M059J (cell line): ENCODE results near the gene PARP15. TPM values are rescaled to one million over a fixed set of nuclear protein-coding genes. Genes with fewer than 3 reads are reported as not detected.
"Not testable (repeated sequence)": the region's sequence is repeated elsewhere in the genome, so short reads cannot be mapped to it uniquely, and the experiment has no call there.

Experiments used
- DNase-seq: peaks from one replicate; pipeline ENCODE4 v3.0.0-alpha.2; 2012; ENCODE audit warnings: low read depth
- total RNA-seq: library from RNA; depleted of rRNA; stranded (reverse); fragments of >200 nt; shearing (Covaris generic); gene quantifications from 2 replicates; pipeline ENCODE4 v1.2.3, GENCODE V29; 2014; rRNA removed

Gene PARP15
- total RNA-seq, 1 experiment from 2014 or later: 0.20 TPM

DNA sequence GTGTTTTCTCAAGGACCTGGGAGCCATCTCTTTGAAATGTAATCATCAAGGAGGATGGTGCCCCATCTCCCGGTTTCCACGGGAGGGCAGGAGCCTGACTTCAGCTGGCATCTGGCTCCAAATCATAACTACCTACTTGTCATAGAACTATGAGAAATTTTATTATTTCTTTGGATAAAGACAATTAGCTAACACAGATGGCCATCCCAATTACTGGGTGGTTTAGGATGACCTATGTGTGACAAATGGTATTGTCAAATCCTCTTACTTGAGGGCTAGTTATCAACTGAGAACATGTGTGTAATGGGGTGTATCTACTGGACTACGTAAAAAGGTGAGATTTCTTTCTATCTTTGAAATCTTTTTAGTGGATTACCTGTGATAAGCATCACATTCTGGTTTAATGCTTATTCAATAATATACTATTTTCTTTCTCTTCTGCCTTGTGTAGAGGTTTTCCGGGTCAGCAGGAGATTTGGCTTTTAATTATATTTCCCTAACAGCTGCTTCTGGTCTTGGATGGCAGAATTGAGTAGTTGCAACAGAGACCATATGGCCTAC is 87.9 kb downstream of the PARP15 start:
- DNase-seq: no peak

DNA sequence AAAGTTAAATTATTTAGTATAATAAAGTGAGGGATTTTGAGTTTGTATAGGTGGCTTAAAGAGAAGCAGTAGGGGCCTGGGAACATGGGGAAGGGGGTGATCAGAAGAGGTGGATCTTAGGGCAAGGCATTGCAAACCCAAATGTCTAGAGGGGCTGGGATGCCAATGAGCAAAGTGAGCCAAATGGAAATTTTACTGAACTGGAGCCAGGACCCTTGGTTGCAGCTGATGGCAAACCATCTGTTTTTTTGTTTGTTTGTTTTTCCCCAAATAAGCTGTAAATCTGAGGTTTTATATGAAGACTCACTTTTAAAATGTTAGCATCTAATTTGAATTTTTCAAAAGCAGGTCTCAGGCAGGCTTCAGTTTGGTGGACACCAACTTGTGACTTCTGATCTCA is 88.4 kb downstream of the PARP15 start:
- DNase-seq: no peak

DNA sequence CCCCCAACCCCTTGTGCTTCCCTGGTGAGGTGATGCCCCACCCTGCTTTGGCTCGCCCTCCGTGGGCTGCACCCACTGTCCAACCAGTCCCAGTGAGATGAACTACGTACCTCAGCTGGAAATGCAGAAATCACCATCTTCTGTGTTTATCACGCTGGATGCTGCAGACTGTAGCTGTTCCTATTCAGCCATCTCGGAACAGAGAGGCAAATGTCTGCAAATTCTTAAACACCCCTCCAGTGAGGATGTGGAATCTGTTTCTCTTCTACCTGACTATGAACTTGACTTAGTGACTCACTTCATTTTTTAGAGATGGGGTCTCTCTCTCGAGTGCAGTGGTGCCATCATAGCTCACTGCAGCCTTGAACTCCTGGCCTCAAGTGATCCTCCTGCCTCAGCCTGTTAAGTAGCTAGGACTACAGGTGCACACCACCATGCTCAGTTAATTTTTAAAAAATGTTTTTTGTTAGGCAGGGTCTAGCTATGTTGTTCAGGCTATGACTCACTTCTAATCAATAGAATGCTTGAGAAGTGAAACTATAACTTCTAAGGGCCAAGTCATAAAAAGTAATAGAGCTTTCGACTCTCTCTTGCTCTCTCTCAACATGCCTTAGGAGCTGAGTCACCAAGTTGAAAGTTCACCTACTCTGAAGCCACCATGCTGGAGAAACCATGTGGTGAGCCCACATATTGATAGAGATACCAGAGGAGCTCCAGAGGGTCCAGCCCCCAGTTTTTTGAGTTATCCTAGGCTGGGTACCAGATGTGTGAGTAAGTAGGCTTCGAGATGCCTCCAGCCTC is 91.7 kb downstream of the PARP15 start:
- DNase-seq: peak; percentile 96

DNA sequence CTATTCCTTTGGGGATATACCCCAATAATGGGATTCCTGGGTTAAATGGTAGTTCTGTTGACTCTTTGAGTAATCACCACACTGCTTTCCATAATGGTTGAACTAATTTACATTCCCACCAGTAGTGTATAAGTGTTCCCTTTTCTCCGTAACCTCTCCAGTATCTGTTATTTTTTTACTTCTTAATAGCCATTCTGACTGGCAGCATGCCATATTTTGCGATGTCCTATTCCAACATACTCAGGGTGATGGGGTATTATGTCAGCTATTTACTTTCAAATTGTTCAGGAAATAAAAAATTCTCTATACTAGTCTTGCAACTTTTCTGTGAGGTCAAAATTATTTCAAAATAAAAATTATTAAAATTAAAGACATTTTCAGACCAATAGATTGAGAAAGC is 94.1 kb downstream of the PARP15 start:
- DNase-seq: no peak

DNA sequence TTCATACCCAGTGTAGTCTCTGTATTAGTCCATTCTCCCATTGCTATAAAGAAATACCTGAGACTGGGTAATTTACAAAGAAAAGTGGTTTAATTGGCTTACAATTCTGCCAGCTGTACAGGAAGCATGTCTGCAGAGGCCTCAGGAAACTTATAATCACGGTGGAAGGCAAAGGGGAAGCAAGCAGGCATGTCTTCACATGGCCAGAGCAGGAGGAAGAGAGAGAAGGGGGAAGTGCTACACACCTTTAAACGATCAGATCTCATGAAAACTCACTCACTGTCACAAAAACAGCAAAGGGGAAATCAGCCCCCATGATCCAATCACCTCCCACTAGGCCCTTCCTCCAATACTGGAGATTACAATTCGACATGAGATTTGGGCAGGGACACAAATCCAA is 96.9 kb downstream of the PARP15 start:
- DNase-seq: no peak

DNA sequence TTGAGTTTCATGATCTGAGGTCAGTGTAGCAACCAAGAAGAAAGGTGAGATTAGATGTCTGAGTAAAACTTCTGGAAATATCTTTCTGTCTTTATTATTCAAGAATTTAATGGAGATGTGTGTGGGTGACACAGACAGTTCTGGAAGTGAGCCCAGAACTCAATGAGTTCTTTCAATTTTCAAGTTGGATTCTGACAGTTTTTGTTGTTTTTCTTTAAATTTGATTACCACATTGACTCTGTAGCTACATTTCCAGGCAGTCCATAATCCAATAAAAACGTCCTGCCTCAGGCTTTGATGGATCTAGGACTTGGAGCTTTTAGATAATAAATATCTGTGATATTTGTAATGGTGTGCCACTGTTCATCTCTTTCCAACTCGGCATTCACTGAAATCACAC is 99.3 kb downstream of the PARP15 start:
- peak; percentile 79 for DNase-seq

DNA sequence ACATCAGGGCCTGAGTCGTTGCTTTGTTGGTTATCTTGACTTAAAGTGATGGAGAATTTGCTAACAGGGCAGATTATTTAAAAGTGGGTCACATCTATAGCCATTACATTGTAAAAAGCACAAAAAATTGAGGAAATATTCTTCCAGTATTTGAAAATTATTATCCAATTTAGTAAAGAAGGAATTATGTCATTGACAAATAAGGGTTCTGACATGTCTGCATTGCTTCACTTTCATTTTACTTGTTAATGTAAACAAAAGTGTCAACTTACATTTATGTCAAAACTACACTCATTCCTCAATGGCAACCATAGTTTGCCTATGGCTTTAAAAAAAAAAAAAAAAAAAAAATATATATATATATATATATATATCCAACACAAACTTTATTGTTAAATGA is 99.8 kb downstream of the PARP15 start:
- DNase-seq: no peak

DNA sequence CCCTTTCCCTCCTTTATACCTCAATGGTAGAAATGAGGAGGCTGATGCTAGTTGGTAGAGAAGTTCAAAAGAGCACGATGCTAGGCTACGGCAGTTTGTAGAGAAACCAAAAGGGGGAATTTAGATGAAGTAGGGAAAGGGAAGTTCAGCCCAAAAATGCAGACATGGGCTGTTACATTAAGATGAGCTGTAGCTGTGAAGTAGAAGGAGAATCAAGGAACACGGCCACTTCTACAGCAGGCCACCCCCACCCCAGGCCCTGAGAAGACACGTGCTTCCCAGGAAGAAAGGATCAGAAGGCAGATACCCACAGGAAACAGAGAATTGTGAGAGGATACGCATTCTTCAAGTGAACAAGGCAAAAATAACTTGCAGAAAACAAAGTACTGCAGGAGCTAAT is 101.1 kb downstream of the PARP15 start:
- no peak for DNase-seq

DNA sequence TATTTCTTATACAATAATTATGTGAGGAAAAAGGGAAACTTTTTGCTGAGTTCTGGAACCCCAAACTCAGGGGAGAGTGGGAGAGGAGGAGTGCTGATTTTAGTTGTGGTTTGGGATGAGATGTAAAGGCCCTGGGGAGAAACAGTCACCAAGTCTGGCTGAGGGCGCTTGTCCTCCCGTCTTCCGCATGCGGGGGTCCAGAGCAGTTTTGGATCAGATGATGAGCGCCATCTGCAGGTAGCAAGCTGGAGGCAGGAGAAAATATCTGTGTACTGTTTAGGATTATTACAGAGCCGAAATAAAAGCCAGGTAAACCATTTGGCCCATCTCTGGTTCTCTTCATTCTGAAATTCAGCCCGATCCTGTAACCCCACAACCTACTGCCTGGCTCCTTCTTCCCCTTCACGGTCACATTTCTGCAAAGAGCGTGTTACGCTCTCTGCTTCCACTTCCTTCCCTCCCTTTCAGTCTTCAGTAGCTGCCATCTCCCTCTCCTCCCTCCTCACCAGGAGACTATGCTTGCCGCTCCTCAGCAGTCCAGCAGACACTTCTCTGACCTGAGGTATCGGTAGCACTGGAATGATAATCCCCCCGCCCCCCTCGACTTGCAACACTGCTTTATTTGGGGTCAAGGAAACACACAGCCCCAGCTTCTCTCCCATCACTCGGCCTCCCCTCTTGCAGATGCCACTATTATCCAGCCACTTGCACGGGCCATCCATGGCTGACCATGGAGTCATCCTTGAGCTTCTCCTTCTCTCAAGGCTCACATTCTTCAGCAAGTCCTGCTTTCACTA is 101.8 kb downstream of the PARP15 start:
- peak; percentile 88 for DNase-seq

DNA sequence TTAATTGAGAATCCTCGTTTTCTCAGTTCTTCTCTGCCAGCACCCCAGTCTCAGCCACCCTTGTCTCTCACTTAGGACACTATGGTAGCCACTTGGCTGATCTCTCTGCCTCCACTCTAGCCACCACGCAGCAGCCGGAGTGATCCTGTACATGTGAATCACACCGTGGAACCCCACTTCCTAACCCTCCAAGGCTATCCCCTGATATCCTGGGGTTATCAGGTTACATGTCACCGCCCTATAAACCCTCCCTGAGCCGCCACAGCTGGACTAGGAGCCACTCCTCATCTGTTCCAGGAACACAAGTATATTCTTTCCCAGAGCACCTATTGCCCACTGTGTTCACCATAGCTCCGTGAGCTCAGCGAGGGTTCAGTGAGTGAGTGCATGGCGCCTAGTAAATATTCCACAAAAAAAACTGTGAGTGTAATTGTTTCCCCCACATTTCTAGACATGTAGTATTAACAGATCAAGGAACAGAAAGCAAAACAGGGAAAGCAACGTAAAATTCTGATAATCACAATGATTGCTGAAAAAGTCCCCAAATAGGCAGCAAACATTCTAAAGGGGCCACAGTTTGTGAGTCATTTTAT is 102.5 kb downstream of the PARP15 start:
- peak; percentile 82 for DNase-seq

DNA sequence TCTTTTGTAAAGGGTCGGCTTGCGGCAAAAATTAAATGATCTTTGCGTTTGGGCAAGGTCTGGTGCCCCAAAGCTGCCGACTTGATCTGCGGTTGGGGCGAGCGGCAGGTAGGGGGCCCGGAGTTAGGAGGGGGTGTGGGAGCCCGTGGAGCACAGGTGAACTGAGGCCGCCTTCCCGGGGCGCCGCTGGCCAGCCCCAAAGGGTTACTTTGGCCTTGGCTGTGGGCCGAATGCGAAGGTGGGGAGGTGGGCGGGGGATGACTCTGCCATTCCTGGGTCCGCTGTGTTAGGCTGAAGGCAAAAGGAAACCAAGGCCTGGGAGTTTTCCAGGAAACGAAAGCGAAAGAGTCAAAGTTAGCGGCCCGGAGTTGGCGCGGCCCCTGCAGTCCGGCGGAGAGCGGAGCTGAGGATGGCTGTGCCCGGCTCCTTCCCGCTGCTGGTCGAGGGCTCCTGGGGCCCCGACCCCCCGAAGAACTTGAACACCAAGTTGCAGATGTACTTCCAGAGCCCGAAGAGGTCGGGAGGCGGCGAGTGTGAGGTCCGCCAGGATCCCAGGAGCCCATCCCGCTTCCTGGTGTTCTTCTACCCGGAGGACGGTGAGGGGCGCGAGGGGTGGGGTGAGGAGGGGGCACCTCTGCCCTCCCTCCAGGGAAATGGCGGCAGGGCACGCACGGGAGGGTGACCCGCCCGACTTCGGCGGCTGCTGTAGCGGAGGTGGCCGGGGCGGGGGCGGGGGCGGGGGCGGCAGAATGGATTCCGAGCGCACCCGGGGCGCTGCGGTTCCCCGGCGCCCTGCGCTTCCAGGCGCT is 103.2 kb downstream of the PARP15 start, which contains the start of gene PARP14:
Gene PARP14, plus strand, starts transcription at position 365 of the 809 bp plus-strand sequence. Its CDS starts 45 bp downstream, at position 410.
- peak; percentile 94 for DNase-seq

DNA sequence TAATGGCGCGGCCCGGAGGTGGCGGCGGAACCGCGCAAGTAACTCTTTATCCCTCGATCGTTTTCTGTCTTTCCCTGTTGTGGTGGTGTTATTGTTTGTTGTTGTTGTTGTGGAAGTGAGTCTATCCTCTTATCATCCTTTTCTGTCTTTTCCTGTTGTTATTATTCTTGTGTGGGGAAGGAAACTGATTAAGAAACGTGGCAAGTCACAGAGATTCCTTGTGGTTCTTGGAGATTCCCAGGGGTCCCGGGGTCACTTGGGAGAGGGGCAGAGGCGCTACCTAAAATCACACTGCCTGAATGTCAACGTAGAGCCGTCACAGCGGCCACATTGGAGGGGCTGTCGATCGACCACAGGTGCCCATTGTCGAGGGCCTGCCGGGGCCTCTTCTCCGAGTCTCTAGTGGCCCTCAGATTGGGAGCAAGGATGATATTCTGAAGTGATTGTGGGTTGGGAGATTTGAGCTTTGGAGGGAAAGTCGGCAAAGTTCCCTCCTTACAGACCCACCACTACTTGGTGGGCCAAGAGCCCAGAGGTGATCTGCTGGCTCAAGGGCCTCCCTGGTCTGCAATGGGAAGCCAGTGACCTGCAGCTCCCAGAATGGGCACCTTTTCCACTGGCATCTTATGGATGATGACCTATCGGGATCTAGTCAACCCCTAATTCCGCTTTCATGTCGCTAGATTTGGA is 104.0 kb downstream of the PARP15 start:
- peak; percentile 17 for DNase-seq

DNA sequence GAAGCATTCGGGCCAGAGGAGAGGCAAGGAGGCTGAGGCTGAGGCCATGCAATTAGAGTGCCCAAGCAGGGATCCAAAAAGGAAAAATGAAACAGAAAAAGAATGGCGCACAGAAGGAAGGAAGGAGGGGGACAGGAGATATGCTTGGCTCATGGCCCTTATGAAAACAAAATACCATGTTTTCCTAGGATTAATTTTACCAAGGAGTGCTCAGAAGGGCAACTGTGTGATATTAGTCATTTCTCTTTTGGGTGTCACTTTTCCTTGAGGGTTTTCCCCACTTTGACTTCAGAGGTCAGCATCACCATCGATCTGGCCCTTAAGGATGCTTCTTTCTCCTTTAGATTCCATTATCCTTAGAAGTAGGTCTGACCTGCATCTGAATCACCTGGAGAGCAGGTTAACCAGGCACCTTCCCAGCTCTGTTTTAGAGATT is 104.5 kb downstream of the PARP15 start:
- peak; percentile 39 for DNase-seq

DNA sequence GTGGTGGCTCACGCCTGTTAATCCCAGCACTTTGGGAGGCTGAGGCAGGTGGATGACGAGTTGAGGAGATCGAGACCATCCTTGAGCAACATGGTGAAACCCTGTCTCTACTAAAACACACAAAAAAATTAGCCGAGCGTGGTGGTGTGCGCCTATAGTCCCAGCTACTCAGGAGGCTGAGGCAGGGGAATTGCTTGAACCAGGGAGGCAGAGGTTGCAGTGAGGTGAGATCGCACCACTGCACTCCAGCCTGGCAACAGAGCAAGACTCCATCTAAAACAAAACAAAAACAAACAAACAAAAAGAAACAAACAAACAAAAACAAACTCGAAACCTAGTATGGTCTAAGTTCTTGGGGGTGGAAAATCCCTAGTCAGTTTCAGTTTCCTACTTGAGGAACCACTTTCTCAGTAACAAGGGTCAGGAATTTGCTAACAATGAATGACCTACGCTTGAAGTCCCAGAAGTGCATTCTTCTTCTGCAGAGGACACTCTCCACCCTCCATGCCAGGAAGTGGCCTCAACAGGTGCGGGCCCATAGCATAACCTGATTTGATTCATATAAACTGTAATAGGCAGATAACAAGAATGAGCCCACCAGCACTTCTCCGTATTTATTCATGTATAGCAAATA is 105.4 kb downstream of the PARP15 start:
- DNase-seq: not testable (repeated sequence)

DNA sequence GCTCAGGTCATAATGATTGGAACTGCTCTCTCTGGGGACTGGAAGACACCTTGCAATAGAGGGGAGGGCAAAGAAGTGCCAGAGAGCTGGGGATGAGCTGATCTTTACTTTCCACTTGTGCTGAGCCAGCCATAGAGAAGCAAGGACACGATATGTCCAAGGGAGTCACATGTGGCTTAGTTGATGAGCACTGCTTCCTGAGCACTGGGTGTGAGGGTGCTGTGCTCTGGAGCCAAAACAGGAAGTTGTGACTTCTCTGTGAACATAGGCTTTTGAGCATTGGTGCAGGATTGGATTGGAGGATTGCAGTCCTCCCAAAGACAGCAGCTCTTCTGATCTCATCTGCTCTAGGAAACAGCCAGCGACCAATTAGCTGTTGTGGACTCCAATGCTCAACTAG is 109.8 kb downstream of the PARP15 start:
- no peak for DNase-seq

Other genes with a start within 250 kb of the PARP15 start
- 56.4 and 112 TPM in 2 replicates for gene MIX23, start 194.4 kb upstream of the PARP15 start, total RNA-seq
- 84.7 and 87.8 TPM in 2 replicates for gene FAM162A, start 193.5 kb upstream of the PARP15 start, total RNA-seq
- gene WDR5B, start 161.6 kb upstream of the PARP15 start, total RNA-seq: 4.6 and 5.5 TPM in 2 replicates
- 40.8 and 65.1 TPM in 2 replicates for gene KPNA1, start 62.7 kb upstream of the PARP15 start, total RNA-seq
- 143 and 192 TPM in 2 replicates for gene PARP9, start 13.3 kb upstream of the PARP15 start, total RNA-seq
- 109 and 174 TPM in 2 replicates for gene DTX3L, start 13.3 kb upstream of the PARP15 start, total RNA-seq
- gene PARP14, start 103.2 kb downstream of the PARP15 start, total RNA-seq: 135 and 158 TPM in 2 replicates
- gene HSPBAP1, start 216.2 kb downstream of the PARP15 start, total RNA-seq: 5.5 and 7.7 TPM in 2 replicates
- gene SLC49A4, start 217.4 kb downstream of the PARP15 start, total RNA-seq: 30.3 and 38.0 TPM in 2 replicates